GM21737 (cell line): ENCODE results near the gene ATP13A2.

Experiments used
- ATAC-seq: cut with Tn5 transposase; IDR thresholded peaks from one replicate; pipeline ENCODE4 v1.9.1; 2021; ENCODE audit warnings: mild to moderate bottlenecking, moderate library complexity; ENCODE audit not compliant: unreplicated experiment

ATP13A2 gene

DNA sequence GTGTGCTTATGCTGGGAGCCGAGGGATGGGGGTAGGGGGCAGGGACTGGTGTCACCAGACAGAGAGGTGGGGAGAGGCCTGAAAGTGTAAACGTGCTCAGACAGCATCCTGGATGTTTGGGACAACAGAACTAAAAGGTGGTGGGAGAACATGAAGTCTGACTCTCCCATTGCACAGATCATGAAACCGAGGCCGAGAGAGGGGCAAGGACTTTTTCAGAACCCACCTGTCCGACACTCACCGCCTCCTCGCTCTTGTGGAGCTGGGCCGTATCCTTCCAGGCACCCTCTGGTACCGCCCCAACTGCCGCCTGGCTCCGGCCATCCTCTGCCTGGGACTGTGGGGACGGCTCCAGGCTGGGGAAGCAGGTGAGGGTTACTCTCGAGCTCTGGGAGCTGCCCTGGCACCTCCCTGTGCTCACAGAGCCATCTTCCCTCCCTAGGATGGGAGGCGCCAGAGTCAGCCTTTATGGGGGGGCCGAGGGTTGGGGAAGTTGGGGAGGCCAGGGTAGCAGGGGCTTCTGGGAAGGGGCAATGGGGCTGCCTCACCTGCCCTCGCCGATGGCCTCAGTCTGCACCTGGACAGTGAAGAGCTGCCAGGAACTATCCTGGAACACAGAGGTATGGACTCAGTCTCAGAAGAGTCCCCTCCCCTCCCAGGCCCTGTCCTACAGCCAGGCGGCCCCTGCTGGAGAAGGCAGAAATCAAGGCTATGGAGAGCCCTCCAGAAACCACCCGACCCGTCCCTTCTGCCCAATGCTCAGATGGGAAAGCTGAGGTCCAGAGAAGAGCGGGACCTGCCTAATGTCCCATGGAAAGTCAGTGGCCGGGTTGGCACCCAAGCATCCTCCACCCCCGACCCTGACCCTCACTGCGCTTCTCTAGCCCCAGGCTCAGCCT, 7.0 kb downstream of the ATP13A2 start:
- ATAC-seq, result no peak

DNA sequence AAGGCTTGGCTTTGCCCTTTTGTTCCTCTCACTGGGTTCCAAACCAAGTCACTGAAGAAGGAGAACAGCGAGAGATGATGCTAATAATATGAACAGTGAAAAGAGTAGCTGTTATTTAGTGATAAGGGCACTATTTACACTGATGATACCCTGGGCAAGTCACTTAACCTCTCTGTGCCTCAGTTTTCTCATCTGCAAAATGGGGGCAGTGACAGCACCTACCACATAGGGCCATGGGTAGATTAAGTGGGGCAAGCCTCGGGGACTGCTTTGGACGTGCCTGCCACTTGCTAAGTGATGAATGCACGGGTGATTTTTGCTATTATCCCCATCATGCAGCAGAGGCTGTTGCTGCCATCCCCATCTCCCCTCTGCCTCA, 9.2 kb downstream of the ATP13A2 start:
- ATAC-seq, result no peak

DNA sequence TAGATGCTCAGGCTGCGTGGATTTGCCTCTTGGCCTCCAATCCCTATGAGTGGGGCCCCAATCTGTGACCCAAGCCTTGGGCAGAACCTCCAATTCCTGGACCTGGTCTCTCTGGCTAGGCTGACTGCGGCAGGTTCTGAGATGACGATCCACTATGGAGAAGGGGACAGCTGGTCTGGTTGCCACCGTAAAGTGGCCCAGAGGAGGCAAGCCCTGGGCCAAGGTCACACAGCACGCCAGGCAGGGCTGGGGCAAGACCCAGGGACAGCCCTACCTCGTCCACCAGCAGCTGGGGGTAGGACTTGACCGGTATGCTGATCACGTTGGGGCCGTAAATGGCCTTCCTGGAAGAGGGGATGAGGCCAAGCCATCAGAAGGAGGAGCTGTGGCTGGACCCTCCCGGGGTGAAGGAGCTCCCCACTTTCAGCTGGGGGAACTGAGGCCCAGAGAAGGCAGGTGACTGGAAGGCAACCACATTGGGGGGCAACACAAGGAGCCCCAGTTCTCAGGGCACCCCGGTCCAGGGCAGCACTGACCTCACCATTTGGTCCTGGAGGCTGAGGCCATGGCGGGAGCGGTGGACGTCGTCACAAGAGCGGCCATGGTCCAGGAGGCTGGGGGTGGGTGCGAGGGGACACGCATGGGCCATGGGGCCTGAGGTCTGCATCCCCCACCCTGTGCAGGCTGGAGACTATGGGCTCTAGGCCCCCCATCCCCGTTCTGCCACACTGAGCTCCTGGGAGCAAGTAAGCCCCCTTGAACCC, 9.8 kb downstream of the ATP13A2 start:
- no peak for ATAC-seq

DNA sequence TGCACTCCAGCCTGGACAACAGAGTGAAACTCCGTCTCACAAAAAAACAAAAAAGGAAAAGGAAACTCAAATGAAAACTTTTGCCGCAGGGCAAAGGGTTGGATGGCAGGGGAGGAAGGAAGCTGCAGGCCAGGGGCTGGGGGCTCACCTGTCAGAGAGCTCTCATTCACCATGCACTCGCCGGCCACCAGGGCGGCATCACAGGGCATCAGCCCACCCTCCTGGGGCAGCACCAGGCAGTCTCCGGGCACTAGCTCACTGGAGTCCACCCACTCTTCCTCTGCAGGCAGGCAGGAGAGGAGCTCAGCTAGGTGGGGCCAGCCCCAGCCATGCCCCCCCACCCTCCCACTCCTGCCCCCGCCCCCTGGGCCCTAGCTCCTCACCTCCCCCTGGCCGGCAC, 11.9 kb downstream of the ATP13A2 start:
- no peak for ATAC-seq

DNA sequence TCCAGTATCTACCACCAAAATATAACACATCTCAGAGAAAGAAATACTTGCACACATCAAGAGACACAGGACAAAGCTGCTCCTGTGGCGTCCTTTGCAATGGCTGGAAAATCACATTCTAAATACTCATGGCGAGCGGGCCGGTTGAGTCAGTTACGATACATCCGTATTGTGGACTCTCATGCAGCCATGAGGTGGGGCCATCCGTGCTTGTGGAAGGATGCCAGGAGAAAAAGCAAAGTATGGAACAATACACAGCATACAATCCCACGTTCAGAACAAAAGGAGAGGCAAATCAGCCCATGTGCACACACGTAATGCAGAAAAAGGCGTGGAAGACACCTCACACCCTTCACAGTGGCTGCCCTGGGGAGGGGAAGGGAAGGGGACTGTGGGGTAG, 13.1 kb downstream of the ATP13A2 start:
- no peak for ATAC-seq

DNA sequence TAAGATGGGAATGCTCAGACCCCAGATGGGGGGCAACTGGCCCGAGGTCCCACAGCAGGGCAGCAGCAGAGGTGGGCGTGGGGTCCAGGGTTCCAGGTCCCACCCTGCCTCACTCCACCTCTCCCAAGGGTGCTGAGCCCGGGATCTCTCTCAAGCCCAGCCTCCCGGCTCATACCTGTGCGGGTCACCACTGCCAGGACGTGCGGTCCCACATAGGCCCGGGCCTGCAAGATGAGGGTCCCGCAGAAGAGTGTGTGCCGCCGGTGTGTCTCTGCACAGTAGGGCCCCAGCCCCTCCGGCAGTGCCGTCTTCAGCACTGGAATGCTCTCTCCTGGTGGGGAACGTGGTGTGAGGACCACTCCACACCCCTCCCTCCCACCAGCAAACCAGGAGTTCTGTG, 14.9 kb downstream of the ATP13A2 start:
- no peak for ATAC-seq

DNA sequence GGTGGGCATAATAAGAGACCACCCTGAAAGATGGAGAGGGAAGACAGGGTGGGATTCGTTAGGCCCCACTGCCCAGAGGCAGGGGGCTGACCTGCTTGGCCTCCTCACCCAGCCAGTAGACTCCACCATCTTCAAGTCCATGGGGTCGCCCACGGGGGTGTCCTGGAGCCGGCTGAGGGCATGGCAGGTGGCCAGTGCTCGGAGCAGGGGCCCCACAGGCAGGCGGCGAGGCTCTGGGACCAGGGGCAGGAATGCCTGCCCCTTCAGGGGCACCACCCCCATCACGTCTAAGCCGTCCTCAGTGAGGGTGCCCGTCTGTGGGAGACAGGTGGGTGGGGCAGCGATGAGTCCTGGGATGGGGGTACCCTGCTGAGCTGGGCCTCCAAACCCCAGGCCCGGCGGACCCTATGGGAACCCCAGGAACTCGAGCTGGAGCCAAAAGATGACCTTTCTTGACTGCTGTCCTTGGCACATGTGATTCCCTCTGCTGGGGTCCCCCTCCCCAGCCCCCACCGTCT, 18.1 kb downstream of the ATP13A2 start:
- no peak for ATAC-seq

DNA sequence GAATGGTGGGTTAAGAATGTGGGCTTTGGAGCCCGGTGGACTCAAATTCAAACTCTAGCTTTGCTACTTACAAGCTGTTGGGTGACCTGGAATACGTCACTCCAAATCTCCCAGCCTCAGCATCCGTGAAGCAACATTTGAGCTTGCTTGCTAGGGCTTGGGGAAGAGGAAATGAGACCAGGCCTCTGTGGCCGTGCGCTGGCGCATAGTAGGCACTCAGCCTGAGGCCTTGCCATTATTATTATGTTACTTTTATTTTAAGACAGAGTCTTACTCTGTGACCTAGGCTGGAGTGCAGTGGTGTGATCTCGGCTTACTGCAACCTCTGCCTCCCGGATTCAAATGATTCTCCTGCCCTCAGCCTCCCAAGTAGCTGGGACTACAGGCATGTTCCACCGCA, 19.1 kb downstream of the ATP13A2 start:
- ATAC-seq, result no peak

DNA sequence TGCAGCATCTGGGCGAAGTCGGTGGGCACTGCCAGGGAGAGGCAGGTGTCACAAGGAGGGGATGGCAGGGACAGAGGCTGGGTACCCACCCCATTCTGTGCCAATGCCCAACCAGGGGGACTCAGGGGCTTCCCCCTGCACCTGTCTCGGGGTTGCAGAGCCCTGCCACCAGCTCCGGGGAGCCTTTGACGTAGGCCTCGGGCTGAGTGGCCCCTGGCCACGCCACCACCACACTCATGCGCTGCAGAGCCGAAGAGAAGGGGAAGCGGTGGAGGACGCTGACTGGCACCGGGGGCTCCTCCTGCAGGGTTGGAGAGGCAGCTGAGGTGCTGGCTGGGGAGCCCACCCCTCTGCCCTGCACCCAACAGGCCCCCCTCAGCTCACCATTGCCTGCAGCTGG, 19.6 kb downstream of the ATP13A2 start:
- no peak for ATAC-seq

DNA sequence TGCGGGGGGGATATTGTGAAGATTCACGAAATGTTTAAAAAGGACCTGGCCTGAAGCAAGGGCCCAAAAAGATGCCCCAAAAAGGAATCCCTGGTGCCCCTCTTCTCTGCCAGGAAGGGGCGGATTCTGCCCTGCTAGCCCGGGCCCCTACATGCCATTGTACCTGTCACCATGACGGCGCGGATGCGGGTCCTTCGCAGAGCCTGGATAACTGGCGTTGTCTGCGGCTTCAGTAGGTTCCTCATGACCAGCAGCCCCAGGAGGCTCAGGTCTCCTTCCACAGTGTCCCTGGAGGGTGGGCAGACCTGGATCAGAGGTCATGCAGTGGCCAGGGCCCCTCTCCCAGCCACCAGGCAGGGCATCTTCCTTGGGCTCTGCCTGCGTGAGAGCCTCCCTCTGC, 20.2 kb downstream of the ATP13A2 start:
- ATAC-seq, result no peak

DNA sequence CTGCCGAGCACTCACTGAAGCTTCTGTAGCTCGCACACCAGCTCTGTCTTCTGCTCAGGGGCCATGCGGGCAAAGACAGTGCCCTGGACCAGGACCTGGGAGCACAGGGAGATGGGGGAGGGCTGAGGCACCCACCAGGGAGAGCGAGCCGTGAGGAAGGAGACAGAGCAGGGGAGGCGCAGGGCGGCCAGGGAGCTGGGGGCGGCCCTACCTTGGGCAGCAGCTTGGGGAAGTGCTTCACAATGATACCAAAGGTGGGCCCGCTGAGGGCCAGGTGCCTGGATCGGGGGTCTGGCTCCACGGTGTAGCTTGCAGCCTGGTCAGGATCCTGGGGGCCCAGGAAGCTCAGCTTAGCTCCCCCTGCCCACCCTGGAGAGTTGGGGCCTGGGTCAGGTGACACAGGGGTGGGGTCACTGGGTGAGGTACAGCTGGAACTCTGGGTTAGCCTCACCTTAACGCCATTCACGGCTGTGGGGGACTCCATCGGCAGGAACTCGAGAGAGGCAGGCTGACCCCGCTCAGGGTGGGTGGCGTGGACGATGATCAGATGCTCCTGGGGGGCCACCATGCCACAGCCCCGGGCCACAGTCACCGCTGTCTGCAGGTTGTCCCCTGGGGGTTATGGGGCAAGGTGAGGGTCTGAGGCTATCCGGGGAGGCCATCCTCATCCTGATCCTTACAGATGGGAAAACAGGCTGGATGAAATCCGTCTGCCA, 21.9 kb downstream of the ATP13A2 start:
- no peak for ATAC-seq

DNA sequence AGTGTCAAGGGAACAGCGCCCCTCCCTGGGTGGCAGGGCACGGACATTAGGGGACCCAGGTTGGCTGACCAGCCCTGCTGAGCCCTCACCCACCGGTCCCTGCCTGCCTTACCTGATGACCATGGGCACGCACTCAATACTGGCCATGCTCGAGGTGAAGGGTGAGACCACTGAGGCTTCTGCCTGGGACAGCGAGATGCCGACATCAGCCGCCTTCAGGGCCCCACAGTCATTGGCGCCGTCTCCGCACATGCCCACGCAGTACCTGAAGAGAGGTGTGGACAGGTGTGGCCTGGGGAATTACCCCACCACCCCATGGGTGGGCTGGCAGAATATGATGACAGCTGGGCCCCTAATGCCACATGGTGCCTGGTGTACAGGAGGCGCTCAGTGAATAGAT, 23.5 kb downstream of the ATP13A2 start:
- no peak for ATAC-seq

DNA sequence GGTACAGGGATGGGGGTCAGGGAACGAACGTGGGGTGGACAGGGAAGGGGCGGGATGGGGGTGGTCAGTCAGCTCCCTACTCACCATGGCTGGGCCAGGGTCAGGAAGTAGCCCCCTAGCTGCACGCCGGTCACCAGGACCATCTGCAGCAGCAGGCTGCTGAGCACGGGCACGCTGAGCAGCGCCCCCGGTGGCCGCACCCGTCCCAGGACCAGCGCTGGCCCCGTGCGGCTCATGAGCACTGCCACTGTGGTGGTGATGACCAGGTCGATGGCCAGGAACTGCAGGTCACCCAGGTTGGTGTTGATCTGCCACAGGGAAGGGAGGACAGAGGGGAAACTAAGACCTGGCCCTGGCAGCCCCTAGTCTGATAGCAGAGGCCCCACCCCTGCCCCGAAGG, 24.8 kb downstream of the ATP13A2 start:
- ATAC-seq, result no peak

DNA sequence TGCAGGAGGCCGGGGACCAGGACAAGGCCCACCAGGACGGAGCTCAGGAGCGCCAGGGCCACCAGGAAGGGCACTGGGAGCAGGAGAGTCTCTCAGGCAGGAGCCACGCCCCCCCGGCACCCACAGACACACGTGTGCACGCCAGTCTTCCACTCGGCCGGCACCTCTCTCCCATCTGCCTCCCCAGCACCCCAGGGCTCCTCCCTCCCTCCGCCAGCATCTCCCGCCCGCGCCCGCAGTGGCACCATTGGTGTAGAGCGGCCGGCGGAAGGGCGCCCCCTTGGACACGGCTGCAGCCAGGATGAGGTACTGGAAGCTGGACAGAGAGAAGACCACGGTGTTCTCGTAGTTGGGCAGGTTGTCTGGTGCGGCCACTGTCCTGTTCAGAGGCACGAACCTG, 25.2 kb downstream of the ATP13A2 start:
- no peak for ATAC-seq

DNA sequence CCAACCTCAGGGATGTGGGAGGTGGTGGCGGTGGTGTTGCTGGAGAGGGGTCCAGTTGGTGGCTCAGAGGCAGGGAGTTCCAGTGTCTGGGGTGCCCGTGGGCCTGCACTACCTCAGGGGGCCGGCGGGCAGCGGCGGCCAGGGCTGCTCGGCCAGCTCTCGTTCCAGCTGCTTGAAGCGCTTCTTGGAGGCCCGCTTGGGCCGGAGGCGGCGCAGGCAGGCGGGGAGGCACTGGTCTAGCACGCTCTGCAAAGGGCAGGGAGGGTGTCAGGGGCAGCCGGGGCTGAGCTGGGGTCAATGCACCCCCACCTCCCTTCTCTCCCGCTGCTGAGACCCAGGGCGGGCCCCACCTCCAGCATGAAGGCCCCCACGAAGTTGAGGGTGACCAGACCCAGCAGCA, 25.6 kb downstream of the ATP13A2 start:
- no peak for ATAC-seq

DNA sequence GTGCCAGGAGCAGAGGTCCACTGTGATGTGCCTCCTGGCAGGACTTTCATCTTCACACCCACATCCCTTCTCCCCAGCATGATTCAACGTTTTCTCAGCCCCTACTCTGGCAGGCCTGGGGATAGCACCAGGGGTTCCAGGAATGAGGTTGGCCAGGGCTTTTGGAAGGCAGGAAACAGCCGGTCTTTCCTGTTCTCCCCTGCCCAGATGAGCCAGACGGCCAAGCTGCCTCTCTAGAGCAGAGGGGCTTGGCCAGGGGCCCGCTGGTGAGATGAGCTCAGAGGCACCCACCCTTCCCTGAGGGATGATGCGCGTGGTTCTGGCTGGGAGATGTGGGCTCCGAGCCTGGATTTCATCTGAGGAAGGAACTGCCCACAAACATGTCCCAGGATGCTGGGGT, 27.0 kb downstream of the ATP13A2 start:
- no peak for ATAC-seq

DNA sequence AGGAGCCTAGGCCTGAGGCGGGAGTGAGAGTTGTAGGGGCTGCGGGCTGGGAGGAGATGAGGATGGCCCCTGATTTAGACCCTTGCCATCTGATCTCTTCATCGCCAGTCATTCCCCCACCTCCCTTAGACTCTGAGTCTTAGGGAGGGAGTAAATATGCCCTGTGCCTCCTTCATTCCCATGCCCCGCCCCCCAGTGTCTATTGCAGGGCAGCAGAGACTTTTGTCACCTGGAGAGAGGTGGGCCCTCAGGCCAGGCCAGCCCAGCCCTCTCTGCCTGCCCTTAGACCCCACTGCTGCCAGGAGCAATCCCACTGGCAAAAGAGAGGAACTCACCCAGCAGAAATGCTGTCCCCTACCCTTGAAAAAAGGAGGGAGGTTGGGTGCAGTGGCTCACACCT, 28.1 kb downstream of the ATP13A2 start:
- ATAC-seq, result no peak

DNA sequence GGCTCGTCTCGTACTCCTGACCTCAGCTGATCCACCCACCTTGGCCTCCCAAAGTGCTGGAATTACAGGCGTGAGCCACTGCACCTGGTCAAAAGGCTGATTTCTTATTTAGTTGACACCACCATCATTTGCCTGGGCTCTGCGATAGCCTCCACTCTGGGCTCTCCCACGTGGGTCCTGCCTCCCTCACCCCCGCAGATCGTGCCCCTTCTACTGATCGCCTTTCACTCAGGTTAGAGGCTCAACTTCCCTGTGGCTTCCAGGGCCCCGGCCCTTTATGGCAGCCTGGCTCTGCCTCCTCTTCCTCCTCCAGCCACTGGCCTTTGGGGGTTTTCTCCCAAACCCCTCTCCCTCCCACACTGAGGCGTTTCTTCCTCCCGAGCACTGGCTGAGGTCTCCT, 28.8 kb downstream of the ATP13A2 start:
- ATAC-seq, result no peak

DNA sequence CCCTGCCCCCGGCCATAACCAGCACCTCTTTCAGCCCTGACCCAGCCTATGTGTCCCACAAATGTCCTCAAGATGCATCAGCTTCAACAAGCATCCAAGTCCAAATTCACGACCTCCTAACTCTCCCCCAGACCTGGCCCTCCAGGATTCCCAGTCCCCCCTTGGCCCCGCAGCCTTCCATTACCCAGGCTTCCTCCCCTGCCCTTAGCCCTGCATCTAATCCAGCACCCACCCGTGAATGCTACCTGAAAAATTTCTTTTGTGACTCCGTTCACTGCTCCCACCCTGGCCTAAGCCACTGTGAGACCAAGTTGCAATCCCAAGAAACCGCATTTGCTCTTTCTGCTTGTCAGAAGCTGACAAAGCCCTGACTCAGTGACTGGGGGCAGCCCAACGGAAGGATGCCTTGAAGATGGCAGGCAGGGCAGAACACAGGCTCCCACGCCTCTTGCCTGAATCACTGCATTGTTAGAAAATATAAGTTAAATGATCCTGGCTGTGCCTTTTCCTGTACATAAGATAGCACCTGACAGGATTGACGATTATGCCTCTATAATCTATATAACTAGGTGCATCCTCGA, 30.4 kb downstream of the ATP13A2 start:
- ATAC-seq, result no peak

DNA sequence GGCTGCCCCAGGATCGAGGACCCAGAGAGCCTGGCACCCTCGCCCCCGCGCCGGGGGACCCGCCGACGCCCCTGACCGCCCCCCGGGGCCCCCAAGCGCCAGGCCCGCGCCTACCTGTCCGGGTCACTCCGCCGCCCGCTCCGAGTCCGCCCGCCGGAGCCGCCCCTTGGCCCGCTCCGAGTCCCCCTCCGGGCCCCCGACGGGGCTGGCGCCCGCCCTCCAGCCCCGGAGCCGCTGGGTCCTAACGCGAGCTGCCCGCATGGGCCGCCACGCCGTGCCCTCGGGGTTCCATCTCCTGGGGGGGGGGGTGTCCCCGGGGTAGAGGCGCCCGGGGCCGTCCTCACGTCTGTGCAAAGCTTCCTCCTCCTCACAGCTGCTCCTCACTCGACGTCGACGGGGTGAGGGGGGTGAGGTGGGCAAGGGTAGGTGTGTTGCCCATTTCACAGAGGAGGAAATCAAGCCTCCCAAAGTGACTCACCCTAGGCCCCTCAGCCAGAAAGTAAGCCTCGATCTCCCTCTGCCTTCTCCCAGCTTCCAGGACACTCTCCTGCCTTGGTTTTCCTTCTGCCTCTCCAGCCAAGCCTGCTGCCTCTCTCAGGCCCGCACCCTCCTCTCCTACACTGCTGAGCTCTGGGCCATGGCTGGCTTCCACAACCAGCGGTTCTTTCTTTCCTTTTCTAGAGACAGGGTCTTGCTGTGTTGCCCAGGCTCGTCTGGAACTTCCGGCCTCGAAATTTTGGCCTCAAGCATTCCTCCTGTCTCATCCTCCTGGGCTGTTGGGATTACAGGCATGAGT, 31.1 kb downstream of the ATP13A2 start, which contains the start of gene MFAP2:
TSS of gene MFAP2 (minus strand) at position 148 of the 796 bp plus-strand sequence. CDS start 2,347 bp downstream, outside the sequence.
- ATAC-seq, result no peak
